Measurements from ENCODE around the gene ALDH1A3.

Gene ALDH1A3

DNA sequence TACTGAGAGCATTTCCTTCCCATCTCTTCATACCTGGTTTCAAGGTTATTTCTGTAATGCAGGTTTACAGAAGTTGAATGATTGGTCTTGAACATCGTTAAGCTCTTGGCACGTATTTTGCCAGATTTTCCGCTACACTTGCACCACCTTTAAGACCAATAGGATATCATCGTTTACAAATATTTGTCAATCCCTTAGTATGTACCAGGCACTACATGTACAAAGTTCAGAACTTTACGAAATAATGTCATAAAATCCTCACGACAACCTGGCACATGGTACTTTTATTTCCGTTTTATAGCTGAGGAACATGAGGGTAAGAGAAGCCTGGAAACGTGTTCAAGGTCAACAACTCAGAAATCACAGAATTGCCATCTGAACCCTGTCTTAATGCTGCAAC, 45.8 kb downstream of the ALDH1A3 start:
- DNase-seq (ENCODE audit: low spot score): no peak

GRCh38 chr15:100926258-100926657, 46.6 kb downstream of the ALDH1A3 start:
- no peak for DNase-seq (ENCODE audit: low spot score)

DNA sequence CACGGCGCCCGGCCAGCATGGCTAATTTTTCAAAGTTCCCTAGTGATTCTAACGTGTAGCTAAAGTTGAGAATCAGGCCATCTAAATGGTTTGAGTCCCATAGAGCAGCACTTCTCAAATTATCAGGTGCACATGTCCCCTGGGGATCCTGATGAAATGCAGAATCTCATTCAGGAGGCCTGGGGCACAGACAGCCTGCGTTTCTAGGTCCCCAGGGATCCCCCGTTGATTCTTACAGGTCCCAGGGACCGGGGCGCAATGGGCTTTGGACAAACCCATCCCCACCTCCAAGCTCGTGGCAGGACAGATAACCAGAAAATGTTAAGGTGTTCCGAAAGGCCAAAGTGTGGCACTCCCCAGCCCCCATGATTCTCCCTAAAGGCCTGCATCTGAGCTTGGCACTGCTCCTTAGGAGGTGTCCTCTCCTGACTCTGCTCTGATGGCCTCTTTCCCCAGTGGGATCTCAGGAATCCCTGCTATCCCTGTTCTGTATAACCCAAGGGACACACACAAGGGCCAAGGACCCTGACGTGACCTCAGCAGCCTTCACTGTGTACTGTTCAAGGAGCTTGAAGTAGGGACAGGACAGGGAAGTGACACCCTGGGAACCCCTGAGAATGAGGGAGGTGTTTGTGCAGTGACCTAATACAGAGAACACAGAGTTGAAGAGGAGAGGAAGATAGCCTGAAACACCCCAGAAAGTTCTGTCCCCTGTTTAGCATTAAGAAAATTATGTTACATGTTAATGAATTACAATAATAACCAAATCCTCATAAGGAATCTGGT, 47.5 kb downstream of the ALDH1A3 start:
- DNase-seq (ENCODE audit: low spot score): no peak

- DNase-seq (ENCODE audit: low spot score): no peak
Observed at GRCh38 chr15:100928632-100929280, 49.1 kb downstream of the ALDH1A3 start.

DNA sequence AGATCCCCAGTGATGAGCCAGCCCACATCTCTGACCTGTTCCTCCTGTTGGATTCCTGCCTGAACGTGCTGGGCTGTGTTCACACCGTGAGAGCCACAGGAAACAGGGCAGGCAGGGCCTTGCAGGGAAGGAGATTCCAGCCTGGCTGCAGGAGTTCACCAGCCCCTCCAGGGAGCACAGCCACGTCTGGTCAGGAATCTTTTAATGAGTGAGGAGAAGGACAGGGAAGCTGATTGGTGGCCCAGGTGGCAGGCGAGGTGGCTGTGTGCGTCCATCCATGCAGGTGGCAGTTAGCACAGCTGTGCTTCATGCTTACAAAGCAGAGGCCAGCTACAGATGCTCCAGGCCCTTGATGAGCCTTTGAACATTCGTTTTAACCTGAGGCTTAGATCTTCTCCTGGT, 50.0 kb downstream of the ALDH1A3 start:
- DNase-seq (ENCODE audit: low spot score): no peak

GRCh38 chr15:100930306-100930848, 50.7 kb downstream of the ALDH1A3 start:
- no peak for DNase-seq (ENCODE audit: low spot score)

DNA sequence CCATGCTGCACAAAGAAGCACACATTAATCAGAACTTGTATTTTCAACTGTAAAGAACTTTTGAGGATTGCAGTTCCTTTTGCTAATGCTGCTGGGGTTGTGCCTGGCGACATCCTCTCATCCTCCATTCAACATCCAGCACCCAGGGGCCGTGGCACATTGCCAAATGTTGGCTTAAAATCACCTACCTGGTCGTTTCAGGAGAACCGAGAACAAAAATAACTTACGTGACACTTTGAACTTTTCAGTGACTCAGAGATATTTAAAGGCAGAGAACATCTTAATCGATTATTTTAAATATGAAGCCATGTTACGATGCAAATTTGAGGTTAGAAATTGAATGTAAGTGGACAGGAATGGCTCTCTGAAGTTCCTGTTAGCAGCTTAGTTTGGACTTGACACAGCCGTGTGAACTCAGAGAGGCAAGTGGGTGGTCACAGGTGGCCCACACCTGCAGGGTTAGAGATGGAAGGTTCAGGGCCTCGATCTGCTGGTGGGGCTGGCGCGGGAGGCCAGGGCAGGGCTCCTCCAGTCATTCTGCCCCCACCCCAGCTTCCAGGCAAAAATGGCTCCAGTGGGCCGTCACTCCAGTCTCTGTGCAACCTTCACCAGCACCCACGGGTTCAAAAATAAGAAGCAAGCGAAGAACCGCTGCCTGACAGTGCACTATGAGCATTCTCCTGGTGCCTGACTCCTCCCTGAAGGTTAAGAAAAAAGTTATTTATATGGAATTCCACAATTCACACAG, 51.7 kb downstream of the ALDH1A3 start:
- DNase-seq (ENCODE audit: low spot score): no peak

- DNase-seq (ENCODE audit: low spot score): no peak
Observed at GRCh38 chr15:100932676-100933348, 53.2 kb downstream of the ALDH1A3 start.

- DNase-seq (ENCODE audit: low spot score): no peak
Observed at GRCh38 chr15:100934166-100934565, 54.5 kb downstream of the ALDH1A3 start.

GRCh38 chr15:100934726-100935125, 55.1 kb downstream of the ALDH1A3 start:
- DNase-seq (ENCODE audit: low spot score): no peak

DNA sequence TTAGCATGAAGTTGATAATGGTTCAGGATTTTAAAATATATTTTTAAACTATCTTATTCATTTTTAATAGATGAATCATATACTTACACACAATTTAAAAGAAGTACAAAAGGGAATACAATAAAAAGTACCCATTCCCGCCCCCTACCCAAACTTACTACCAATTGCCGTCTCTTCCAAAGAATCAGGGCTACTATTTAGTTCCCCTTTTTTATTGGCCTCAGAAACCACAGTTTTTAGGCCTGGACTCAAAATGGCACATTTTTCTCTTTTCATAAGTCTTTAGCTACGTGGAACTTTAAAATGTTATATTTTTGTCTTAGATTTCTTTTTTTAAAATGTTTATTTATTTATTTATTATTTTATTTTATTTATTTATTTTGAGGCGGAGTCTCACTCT, 57.5 kb downstream of the ALDH1A3 start:
- no peak for DNase-seq (ENCODE audit: low spot score)

- DNase-seq (ENCODE audit: low spot score): no peak
Observed at GRCh38 chr15:100939791-100940190, 60.2 kb downstream of the ALDH1A3 start.

DNA sequence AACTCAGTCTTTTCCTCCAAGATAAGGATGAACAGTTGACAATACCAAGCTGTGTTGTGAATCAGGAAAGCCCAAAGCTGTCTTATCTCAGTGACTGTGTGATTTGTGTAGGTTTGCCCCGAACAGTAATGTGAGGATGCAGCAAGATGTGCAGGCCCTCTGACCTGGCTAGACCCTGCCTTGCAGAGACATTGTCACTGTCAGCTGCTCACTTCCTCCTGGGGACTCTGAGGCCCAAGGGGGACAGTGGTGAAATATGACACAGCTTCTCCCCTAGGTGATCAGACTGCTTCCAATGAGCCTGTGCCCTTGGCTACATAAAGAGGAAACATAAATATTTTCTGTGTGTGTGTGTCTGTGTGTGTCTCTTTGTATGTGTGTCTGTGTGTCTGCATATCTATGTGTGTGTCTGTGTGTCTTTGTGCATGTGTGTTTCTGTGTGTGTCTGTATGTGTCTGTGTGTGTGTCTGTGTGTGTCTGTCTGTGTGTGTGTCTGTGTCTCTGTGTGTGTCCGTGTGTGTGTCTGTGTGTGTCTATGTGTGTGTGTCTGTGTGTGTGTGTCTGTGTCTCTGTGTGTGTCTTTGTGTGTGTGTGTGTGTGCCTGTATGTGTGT, 61.2 kb downstream of the ALDH1A3 start:
- no peak for DNase-seq (ENCODE audit: low spot score)

GRCh38 chr15:100941536-100941935, 61.9 kb downstream of the ALDH1A3 start:
- no peak for DNase-seq (ENCODE audit: low spot score)

DNA sequence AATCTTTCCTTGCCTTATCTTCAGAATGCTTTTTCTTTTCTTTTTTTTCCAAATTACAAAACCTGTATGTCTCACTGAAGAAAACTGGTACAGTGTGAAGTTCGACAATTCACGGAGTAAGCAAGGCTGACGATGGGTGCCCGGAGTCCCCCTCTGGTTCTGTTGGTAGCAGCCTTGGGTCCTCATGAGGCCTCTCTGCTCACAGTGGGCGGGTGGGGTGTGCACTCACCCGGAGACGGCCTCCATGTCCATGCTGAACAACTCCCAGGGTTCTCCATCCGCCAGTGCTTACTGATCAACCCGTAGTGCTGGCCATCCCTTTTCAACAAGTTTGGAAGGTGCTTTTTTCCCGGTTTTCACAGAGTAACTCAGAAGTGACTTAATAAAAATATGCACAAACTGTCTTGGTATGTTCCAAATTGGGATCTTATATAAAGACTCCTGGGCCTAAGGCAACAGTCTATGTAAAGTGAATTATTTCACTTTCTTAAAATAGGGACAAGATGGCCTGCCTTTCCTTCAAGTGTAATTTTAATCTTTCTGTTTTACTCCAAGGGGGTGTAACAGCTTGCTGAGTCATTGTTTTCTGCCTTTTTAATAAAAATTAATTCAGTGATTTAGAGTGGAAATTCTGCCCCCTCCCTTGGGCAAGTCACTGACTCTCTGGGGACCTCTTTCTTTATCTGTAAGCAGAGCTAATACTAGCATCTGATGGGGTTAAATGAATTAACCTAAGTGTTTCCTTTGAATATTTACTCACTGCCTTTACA, 63.2 kb downstream of the ALDH1A3 start:
- no peak for DNase-seq (ENCODE audit: low spot score)

GRCh38 chr15:100944244-100944895, 64.7 kb downstream of the ALDH1A3 start:
- DNase-seq (ENCODE audit: low spot score): no peak

DNA sequence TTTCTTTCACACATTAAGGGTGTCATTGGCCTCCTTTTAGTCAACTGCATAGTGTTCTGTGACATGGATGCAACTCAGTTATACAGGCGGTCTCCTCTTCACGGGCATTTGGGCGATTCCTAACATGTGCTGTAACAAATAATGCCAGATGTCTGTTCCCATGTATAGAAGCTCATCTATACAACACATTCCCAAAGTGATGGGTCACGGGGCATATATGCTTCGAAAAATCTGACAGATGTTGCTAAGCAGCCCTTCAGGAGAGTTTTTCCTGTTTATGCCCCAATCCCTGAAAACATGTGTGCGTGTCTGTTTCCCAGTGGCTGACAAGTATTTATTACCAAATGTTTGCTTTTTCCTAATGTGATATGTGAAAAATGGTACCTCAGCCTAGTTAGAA, 65.4 kb downstream of the ALDH1A3 start:
- no peak for DNase-seq (ENCODE audit: low spot score)

DNA sequence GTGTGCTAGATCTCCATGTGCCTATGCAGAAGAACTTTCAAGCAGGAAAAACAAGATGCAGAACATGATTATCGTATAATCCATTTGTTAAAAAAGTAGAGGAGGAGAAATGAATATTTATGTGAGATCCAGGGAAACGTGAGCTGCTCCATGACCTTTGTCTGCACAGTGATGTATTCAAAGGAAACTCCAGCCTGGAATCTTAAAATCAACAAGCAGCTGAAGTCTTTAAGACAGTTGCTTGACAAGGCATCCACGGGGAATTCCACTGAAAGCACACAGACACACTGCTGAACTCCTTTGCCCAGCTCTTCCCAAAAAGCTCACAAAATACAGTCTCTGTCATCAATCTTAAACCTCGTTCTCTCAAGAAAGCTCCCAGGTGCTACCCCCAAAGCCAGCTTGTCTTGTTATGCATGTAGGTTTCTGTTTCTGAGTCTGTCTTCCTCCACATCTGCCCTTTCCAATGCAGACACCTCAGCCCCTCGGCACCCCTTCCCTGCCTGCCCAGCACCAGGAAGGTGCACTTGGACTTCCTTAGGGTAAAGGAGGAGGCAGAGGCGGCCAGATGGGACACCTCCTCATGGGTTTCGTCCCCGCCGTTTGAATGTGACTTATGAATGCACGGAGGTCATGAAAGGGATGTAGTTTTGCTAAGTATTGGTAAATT, 68.3 kb downstream of the ALDH1A3 start:
- DNase-seq (ENCODE audit: low spot score): no peak

GRCh38 chr15:100948430-100948762, 68.8 kb downstream of the ALDH1A3 start:
- DNase-seq (ENCODE audit: low spot score): no peak

GRCh38 chr15:100949691-100950090, 70.1 kb downstream of the ALDH1A3 start:
- no peak for DNase-seq (ENCODE audit: low spot score)

Measured in AG08396 (cell line).